Suppressor macrophage treated with lipopolysaccharide for 4 hours (primary cell): ENCODE data around the gene PACS1.
"Not testable (repeated sequence)": the region's sequence is repeated elsewhere in the genome, so short reads cannot be mapped to it uniquely, and the experiment has no call there.

Experiments
- DNase-seq: peaks from one replicate; pipeline ENCODE4 v3.0.0-alpha.2; 2020

PACS1 gene

GRCh38 chr11:66069715-66070603 is at the start of gene PACS1:
Gene PACS1, plus strand, starts transcription at chr11:66070272. Its CDS starts 215 bp downstream, at chr11:66070487.
- peak; percentile 81 for DNase-seq

GRCh38 chr11:66020618-66021357 is 49.3 kb upstream of the PACS1 start:
- peak; percentile 83 for DNase-seq

- peak; percentile 85 for DNase-seq
Measured at GRCh38 chr11:66022401-66023185, 47.5 kb upstream of the PACS1 start.

GRCh38 chr11:66023186-66023440 is 47.0 kb upstream of the PACS1 start:
- DNase-seq = not testable (repeated sequence)

- no peak for DNase-seq
Measured at GRCh38 chr11:66026017-66026529, 44.0 kb upstream of the PACS1 start, which contains the start of gene CATSPER1. Gene CATSPER1, minus strand, starts transcription at chr11:66026479. Its CDS starts 100 bp downstream, at chr11:66026379.

GRCh38 chr11:66032957-66033735 is 36.9 kb upstream of the PACS1 start:
- DNase-seq = no peak

- no peak for DNase-seq
Measured at GRCh38 chr11:66035653-66036333, 34.3 kb upstream of the PACS1 start.

GRCh38 chr11:66036334-66036710 is 33.8 kb upstream of the PACS1 start:
- DNase-seq = no peak

GRCh38 chr11:66037327-66037726 is 32.7 kb upstream of the PACS1 start:
- no peak for DNase-seq

- DNase-seq = no peak
Measured at GRCh38 chr11:66039765-66040164, 30.3 kb upstream of the PACS1 start.

GRCh38 chr11:66042227-66042995 is 27.7 kb upstream of the PACS1 start:
- no peak for DNase-seq

- no peak for DNase-seq
Measured at GRCh38 chr11:66042996-66043906, 26.8 kb upstream of the PACS1 start.

GRCh38 chr11:66044757-66045156 is 25.3 kb upstream of the PACS1 start:
- DNase-seq = no peak

- peak; percentile 88 for DNase-seq
Measured at GRCh38 chr11:66045177-66045639, 24.9 kb upstream of the PACS1 start.

- no peak for DNase-seq
Measured at GRCh38 chr11:66046901-66047300, 23.2 kb upstream of the PACS1 start.

- no peak for DNase-seq
Measured at GRCh38 chr11:66047541-66048365, 22.3 kb upstream of the PACS1 start.

- DNase-seq = no peak
Measured at GRCh38 chr11:66048547-66049323, 21.3 kb upstream of the PACS1 start, which contains the start of gene GAL3ST3. Gene GAL3ST3, minus strand, starts transcription at chr11:66049161. Its CDS starts 3,746 bp downstream, at chr11:66045415.
